H9 (cell line): Measurements from ENCODE around the gene ZBTB38. TPM values are rescaled to one million over a fixed set of nuclear protein-coding genes. Genes with fewer than 3 reads are reported as not detected.

Experiments
- DNase-seq: peaks from one replicate; pipeline ENCODE4 v3.0.0-alpha.2; 2017
- H2AFZ ChIP-seq: one replicate; pipeline ENCODE4 v1.6.1; 2013; ENCODE audit warnings: mild to moderate bottlenecking, low read length, control low read depth, moderate library complexity
- H2AK5ac ChIP-seq: 2 replicates; pipeline ENCODE4 v1.6.1; 2013; ENCODE audit warnings: low read length, control low read depth, mixed read lengths; ENCODE audit not compliant: insufficient read length
- H2BK120ac ChIP-seq: one replicate; pipeline ENCODE4 v1.6.1; 2013; ENCODE audit warnings: low read depth, mild to moderate bottlenecking, low read length, control low read depth, inconsistent platforms; ENCODE audit not compliant: poor library complexity, severe bottlenecking
- H2BK12ac ChIP-seq: 2 replicates; pipeline ENCODE4 v1.6.1; 2013; ENCODE audit warnings: low read length, control low read depth, mixed read lengths, low read depth; ENCODE audit not compliant: insufficient read length
- H2BK15ac ChIP-seq: 2 replicates; pipeline ENCODE4 v1.6.1; 2013; ENCODE audit warnings: low read depth, low read length, control low read depth
- H2BK20ac ChIP-seq: one replicate; pipeline ENCODE4 v1.6.1; 2013; ENCODE audit warnings: low read depth, mild to moderate bottlenecking, low read length, control low read depth, inconsistent platforms; ENCODE audit not compliant: poor library complexity, severe bottlenecking
- H2BK5ac ChIP-seq: 2 replicates; pipeline ENCODE4 v1.6.1; 2013; ENCODE audit warnings: low read length, control low read depth, mixed read lengths; ENCODE audit not compliant: insufficient read length
- H3K14ac ChIP-seq: 2 replicates; pipeline ENCODE4 v1.6.1; 2013; ENCODE audit warnings: low read length, control low read depth; ENCODE audit not compliant: insufficient read depth
- H3K18ac ChIP-seq: 2 replicates; pipeline ENCODE4 v1.6.1; 2013; ENCODE audit warnings: low read depth, mild to moderate bottlenecking, mixed read lengths, low read length, control low read depth; ENCODE audit not compliant: insufficient read length
- H3K23ac ChIP-seq: 2 replicates; pipeline ENCODE4 v1.6.1; 2013; ENCODE audit warnings: low read length, control low read depth, mixed read lengths, low read depth; ENCODE audit not compliant: insufficient read length
- H3K23me2 ChIP-seq: 2 replicates; pipeline ENCODE4 v1.6.1; 2013; ENCODE audit warnings: low read depth, mild to moderate bottlenecking, mixed read lengths, low read length, control low read depth; ENCODE audit not compliant: insufficient read length, poor library complexity, severe bottlenecking
- H3K27ac ChIP-seq: 2 replicates; pipeline ENCODE4 v1.5.1; 2013; ENCODE audit warnings: low read length, control low read depth, mixed read lengths, low read depth; ENCODE audit not compliant: insufficient read length
- H3K27me3 ChIP-seq: 2 replicates; pipeline ENCODE4 v1.6.1; 2013; ENCODE audit warnings: low read length, control low read depth, inconsistent platforms; ENCODE audit not compliant: insufficient read depth
- H3K4ac ChIP-seq: 2 replicates; pipeline ENCODE4 v1.6.1; 2013; ENCODE audit warnings: low read depth, mild to moderate bottlenecking, control low read depth, inconsistent platforms, low read length, moderate library complexity
- H3K4me1 ChIP-seq: 2 replicates; pipeline ENCODE4 v1.6.1; 2013; ENCODE audit warnings: low read length, control low read depth, inconsistent platforms; ENCODE audit not compliant: insufficient read depth
- H3K4me2 ChIP-seq: 2 replicates; pipeline ENCODE4 v1.6.1; 2013; ENCODE audit warnings: low read length, control low read depth, mixed read lengths; ENCODE audit not compliant: insufficient read length, insufficient read depth
- H3K56ac ChIP-seq: 2 replicates; pipeline ENCODE4 v1.6.1; 2013; ENCODE audit warnings: low read depth, mild to moderate bottlenecking, mixed read lengths, low read length, control low read depth; ENCODE audit not compliant: insufficient read length
- H3K79me1 ChIP-seq: 2 replicates; pipeline ENCODE4 v1.6.1; 2013; ENCODE audit warnings: low read depth, mild to moderate bottlenecking, moderate library complexity, low read length, control low read depth, inconsistent platforms; ENCODE audit not compliant: insufficient read depth, poor library complexity, severe bottlenecking
- H3K79me2 ChIP-seq: 2 replicates; pipeline ENCODE4 v1.6.1; 2013; ENCODE audit warnings: low read length, control low read depth, inconsistent platforms; ENCODE audit not compliant: insufficient read depth
- H3K9ac ChIP-seq: 2 replicates; pipeline ENCODE4 v1.6.1; 2013; ENCODE audit warnings: low read length, control low read depth, mixed read lengths; ENCODE audit not compliant: insufficient read length; ENCODE audit errors: extremely low read depth
- H3K9me3 ChIP-seq: one replicate; pipeline ENCODE4 v1.6.1; 2013; ENCODE audit warnings: low read depth, low read length, inconsistent platforms; ENCODE audit not compliant: control insufficient read depth
- H3T11ph ChIP-seq: one replicate; pipeline ENCODE4 v1.6.1; 2013; ENCODE audit warnings: mild to moderate bottlenecking, low read length, control low read depth, inconsistent platforms
- H4K20me1 ChIP-seq: one replicate; pipeline ENCODE4 v1.6.1; 2013; ENCODE audit not compliant: control insufficient read depth, insufficient read length, insufficient read depth
- H4K5ac ChIP-seq: 2 replicates; pipeline ENCODE4 v1.6.1; 2013; ENCODE audit warnings: low read depth, mild to moderate bottlenecking, mixed read lengths, low read length, control low read depth; ENCODE audit not compliant: insufficient read length
- H4K8ac ChIP-seq: replicated peaks from 2 replicates; pipeline ENCODE4 v1.6.1; 2013; ENCODE audit warnings: low read length, control low read depth, mixed read lengths, low read depth; ENCODE audit not compliant: insufficient read length
- H4K91ac ChIP-seq: 2 replicates; pipeline ENCODE4 v1.6.1; 2013; ENCODE audit warnings: low read depth, mild to moderate bottlenecking, moderate library complexity, mixed read lengths, low read length, control low read depth; ENCODE audit not compliant: insufficient read length
- H3K27ac Mint-ChIP-seq, 3 experiments: 2 replicates in 2 of 3; 3 replicates in 1 of 3; pipeline ENCODE4 v1.8.0; 2020 to 2021; ENCODE audit warnings: mixed read lengths in 3 of 3, mild to moderate bottlenecking in 1 of 3, moderate library complexity in 1 of 3
- H3K27me3 Mint-ChIP-seq: 2 replicates; pipeline ENCODE4 v1.8.0; 2021; ENCODE audit warnings: low read depth, mild to moderate bottlenecking, moderate library complexity, mixed read lengths
- H3K36me3 Mint-ChIP-seq, 3 experiments: 2 replicates in 2 of 3; 3 replicates in 1 of 3; pipeline ENCODE4 v1.8.0; 2020 to 2021; ENCODE audit warnings: low read depth in 3 of 3, mixed read lengths in 3 of 3; ENCODE audit not compliant: insufficient read depth in 1 of 3
- H3K4me1 Mint-ChIP-seq, 2 experiments: 2 replicates each; pipeline ENCODE4 v1.8.0; 2020; ENCODE audit warnings: mixed read lengths in 2 of 2
- H3K4me3 Mint-ChIP-seq, 2 experiments: 2 replicates in 1 of 2; 3 replicates in 1 of 2; pipeline ENCODE4 v1.8.0; 2020 to 2021; ENCODE audit warnings: mild to moderate bottlenecking in 2 of 2, mixed read lengths in 2 of 2, moderate library complexity in 1 of 2
- H3K9me3 Mint-ChIP-seq, 2 experiments: 2 replicates in 1 of 2; 3 replicates in 1 of 2; pipeline ENCODE4 v1.8.0; 2020; ENCODE audit warnings: mild to moderate bottlenecking in 2 of 2, mixed read lengths in 2 of 2, moderate library complexity in 1 of 2
- CTCF ChIP-seq: fragments of 200-600 bp; sonication (generic); conservative IDR thresholded peaks from 3 replicates; pipeline ENCODE4 v1.8.0; 2021; ENCODE audit warnings: antibody characterized with exemption, mild to moderate bottlenecking
- WGBS: extraction: QIAGEN DNeasy Blood & Tissue Kit; methylation state at CpG from one replicate; pipeline ENCODE4 v1.1.7; 2013; ENCODE audit warnings: missing lambda C conversion rate, low lambda C conversion rate, mixed read lengths; ENCODE audit not compliant: insufficient read length; ENCODE audit errors: extremely low coverage; 5-methylcytosine and 5-hydroxymethylcytosine counted together
- total RNA-seq: library from RNA; stranded (reverse); gene quantifications from 2 replicates; pipeline ENCODE4 v1.2.1, GENCODE V29; 2021

ZBTB38 gene
- total RNA-seq, 1 experiment from 2014 or later, result 14.6 TPM

GRCh38 chr3:141384157-141384556, 15.9 kb downstream of the ZBTB38 start:
- no peaks in the 10 kb centered on the region for H3K9me3 ChIP-seq
- H3K4ac ChIP-seq, result no peak overlapping the region
- no peak overlapping the region for H3K27ac Mint-ChIP-seq
- H3K14ac ChIP-seq, result no peak overlapping the region
- no peak overlapping the region for H3K9ac ChIP-seq
- no peak overlapping the region for H2BK20ac ChIP-seq
- H3K79me2 ChIP-seq, result no peaks in the 10 kb centered on the region
- TF ChIP-seq CTCF, result no peak
- no peak overlapping the region; a peak in 1 of 5 replicates for H3K4me3 Mint-ChIP-seq
- H2AFZ ChIP-seq, result no peak overlapping the region
- H3K23me2 ChIP-seq, result no peaks in the 10 kb centered on the region
- no peak overlapping the region for H2BK5ac ChIP-seq
- no peak overlapping the region for H3T11ph ChIP-seq
- H3K23ac ChIP-seq, result no peak overlapping the region
- H3K4me2 ChIP-seq, result no peak overlapping the region
- H2BK15ac ChIP-seq, result no peak overlapping the region
- no peaks in the 10 kb centered on the region for H3K9me3 Mint-ChIP-seq
- WGBS, result no CpG with 5 or more reads among the region's 4 CpGs
- peaks cover 2% of the 10 kb centered on the region; the same call in 1 of the 2 replicates for H3K27me3 ChIP-seq
- H4K8ac ChIP-seq, result no peak overlapping the region
- no peak overlapping the region for H2BK12ac ChIP-seq
- H3K27ac ChIP-seq, result no peak overlapping the region
- H3K4me1 Mint-ChIP-seq, result peaks cover 29 to 53% of the 10 kb centered on the region in 2 experiments
- no peaks in the 10 kb centered on the region for H3K79me1 ChIP-seq
- no peak overlapping the region for H2BK120ac ChIP-seq
- H4K91ac ChIP-seq, result no peak overlapping the region
- H3K4me1 ChIP-seq, result peaks cover 2% of the 10 kb centered on the region; the same call in 1 of the 2 replicates
- no peak overlapping the region for H3K56ac ChIP-seq
- no peaks in the 10 kb centered on the region for H3K27me3 Mint-ChIP-seq
- H2AK5ac ChIP-seq, result no peak overlapping the region
- DNase-seq, result no peak
- H4K20me1 ChIP-seq, result no peaks in the 10 kb centered on the region
- no peak overlapping the region for H4K5ac ChIP-seq
- H3K18ac ChIP-seq, result no peak overlapping the region
- H3K36me3 Mint-ChIP-seq, result no peaks in the 10 kb centered on the region
